Measurements from ENCODE around the gene FYB1.

DNA sequence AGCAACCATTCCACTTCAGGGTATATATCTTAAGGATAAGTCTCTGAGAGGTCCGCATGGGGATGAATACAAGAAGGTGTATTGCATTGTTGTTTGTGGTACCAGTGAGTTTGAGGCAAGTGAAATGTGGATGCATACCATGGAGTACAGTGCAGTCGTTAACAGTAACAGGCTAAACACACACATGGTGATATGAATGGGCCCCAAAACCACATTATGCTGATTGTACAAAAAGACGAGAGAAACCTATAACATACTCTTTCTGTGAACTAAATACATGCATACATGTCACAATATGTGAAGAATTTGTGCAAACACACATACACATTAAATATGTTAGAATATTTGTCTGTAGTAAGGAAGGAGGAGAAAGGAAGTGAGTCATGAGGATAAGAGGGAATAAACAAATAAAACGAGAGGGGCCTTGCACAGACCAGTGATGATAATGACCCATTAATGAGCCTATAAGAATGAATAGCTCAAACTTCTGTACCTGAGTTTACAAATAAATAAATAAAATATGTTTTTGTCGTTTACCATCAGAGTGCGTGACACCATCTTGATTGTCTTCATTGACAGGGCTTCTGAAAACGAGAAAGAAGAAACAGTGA lies 78.7 kb downstream of the FYB1 start:
- TF ChIP-seq, protein P1, sequence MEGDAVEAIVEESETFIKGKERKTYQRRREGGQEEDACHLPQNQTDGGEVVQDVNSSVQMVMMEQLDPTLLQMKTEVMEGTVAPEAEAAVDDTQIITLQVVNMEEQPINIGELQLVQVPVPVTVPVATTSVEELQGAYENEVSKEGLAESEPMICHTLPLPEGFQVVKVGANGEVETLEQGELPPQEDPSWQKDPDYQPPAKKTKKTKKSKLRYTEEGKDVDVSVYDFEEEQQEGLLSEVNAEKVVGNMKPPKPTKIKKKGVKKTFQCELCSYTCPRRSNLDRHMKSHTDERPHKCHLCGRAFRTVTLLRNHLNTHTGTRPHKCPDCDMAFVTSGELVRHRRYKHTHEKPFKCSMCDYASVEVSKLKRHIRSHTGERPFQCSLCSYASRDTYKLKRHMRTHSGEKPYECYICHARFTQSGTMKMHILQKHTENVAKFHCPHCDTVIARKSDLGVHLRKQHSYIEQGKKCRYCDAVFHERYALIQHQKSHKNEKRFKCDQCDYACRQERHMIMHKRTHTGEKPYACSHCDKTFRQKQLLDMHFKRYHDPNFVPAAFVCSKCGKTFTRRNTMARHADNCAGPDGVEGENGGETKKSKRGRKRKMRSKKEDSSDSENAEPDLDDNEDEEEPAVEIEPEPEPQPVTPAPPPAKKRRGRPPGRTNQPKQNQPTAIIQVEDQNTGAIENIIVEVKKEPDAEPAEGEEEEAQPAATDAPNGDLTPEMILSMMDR (conservative IDR thresholded peaks at IDR 0.05) = no peak
- no peak for TF ChIP-seq EZH2 (IDR thresholded peaks at IDR 0.05; ENCODE audit: low read depth)
